PC-9 (cell line): ENCODE data around the gene UBE2D1. TPM values are rescaled to one million over a fixed set of nuclear protein-coding genes. Genes with fewer than 3 reads are reported as not detected.

ENCODE experiments used
- BruUV-seq: library from RNA; stranded (reverse); fragments of 400-500 nt; replicated peaks from 2 replicates; lab custom pipeline; 2021; lab: Mats Ljungman, UMichigan
- CTCF ChIA-PET: fragments of 300-600 bp; sonication (Branson Sonifier 250); formaldehyde crosslinking; loops from one replicate; lab custom pipeline; 2022; ENCODE audit warnings: antibody characterized with exemption; lab: Charles Lee
- POLR2A ChIA-PET: fragments of 300-600 bp; sonication (Branson Sonifier 250); formaldehyde crosslinking; loops from one replicate; lab custom pipeline; 2022; ENCODE audit warnings: antibody characterized with exemption; ENCODE audit not compliant: unreplicated experiment; lab: Charles Lee
- DNase-seq, 2 experiments: peaks; one replicate each; pipeline versions ENCODE4 v3.0.0 to v3.0.0-alpha.2; 2015 to 2022; ENCODE audit warnings: mixed read lengths in 1 of 2
- H2AFZ ChIP-seq: fragments of 200-600 bp; sonication (generic); 2 replicates; pipeline ENCODE4 v1.8.1; 2017; ENCODE audit warnings: antibody characterized with exemption
- H3F3A ChIP-seq: fragments of 200-600 bp; sonication (generic); 2 replicates; pipeline ENCODE4 v1.8.1; 2017; ENCODE audit warnings: antibody characterized with exemption, mild to moderate bottlenecking, low read depth; ENCODE audit not compliant: insufficient read depth
- H3K27ac ChIP-seq: fragments of 200-600 bp; sonication (generic); 2 replicates; pipeline ENCODE4 v1.6.1; 2016; ENCODE audit warnings: mixed run types
- H3K27me3 ChIP-seq: fragments of 200-600 bp; sonication (generic); 2 replicates; pipeline ENCODE4 v1.6.1; 2016; ENCODE audit warnings: low read depth, mixed run types; ENCODE audit not compliant: insufficient read depth
- H3K36me3 ChIP-seq: fragments of 200-600 bp; sonication (generic); 2 replicates; pipeline ENCODE4 v1.6.1; 2016; ENCODE audit warnings: low read depth, mixed run types
- H3K4me1 ChIP-seq: fragments of 200-600 bp; sonication (generic); replicated peaks from 2 replicates; pipeline ENCODE4 v1.6.1; 2016; ENCODE audit warnings: mixed run types; ENCODE audit not compliant: insufficient read depth
- H3K4me2 ChIP-seq: fragments of 200-600 bp; sonication (generic); 2 replicates; pipeline ENCODE4 v1.6.1; 2017; ENCODE audit warnings: mixed run types
- H3K4me3 ChIP-seq: fragments of 200-600 bp; sonication (generic); 2 replicates; pipeline ENCODE4 v1.6.1; 2016; ENCODE audit warnings: mixed run types
- H3K79me2 ChIP-seq: fragments of 200-600 bp; sonication (generic); 2 replicates; pipeline ENCODE4 v1.6.1; 2017; ENCODE audit warnings: low read depth, mixed run types
- H3K9me2 ChIP-seq: fragments of 200-600 bp; sonication (generic); 2 replicates; pipeline ENCODE4 v1.8.1; 2017; ENCODE audit warnings: mild to moderate bottlenecking; ENCODE audit not compliant: insufficient read depth
- H3K9me3 ChIP-seq: fragments of 200-600 bp; sonication (generic); 2 replicates; pipeline ENCODE4 v1.8.1; 2016; ENCODE audit warnings: low read depth; ENCODE audit not compliant: insufficient read depth
- H4K20me1 ChIP-seq: fragments of 200-600 bp; sonication (generic); 2 replicates; pipeline ENCODE4 v1.8.1; 2017; ENCODE audit not compliant: insufficient read depth
- CTCF ChIP-seq: fragments of 200-600 bp; sonication (generic); conservative IDR thresholded peaks from 2 replicates; pipeline ENCODE4 v1.6.1; 2017; ENCODE audit warnings: mixed run types, antibody characterized with exemption, mild to moderate bottlenecking, moderate library complexity
- EZH2 ChIP-seq: fragments of 200-600 bp; sonication (generic); IDR thresholded peaks from 2 replicates; pipeline ENCODE4 v1.8.0; 2017; ENCODE audit warnings: antibody characterized with exemption, low read depth
- intact Hi-C: fragments of 100-400 bp; cut with micrococcal nuclease; formaldehyde crosslinking; loops from one replicate; pipeline ENCODE4 v1.10.0; 2022; ENCODE audit not compliant: unreplicated experiment
- total RNA-seq: library from RNA; stranded (reverse); gene quantifications from 2 replicates; pipeline ENCODE4 v1.2.3, GENCODE V29; 2021

UBE2D1 gene
- total RNA-seq, 1 experiment from 2014 or later, result 24.0 TPM

DNA sequence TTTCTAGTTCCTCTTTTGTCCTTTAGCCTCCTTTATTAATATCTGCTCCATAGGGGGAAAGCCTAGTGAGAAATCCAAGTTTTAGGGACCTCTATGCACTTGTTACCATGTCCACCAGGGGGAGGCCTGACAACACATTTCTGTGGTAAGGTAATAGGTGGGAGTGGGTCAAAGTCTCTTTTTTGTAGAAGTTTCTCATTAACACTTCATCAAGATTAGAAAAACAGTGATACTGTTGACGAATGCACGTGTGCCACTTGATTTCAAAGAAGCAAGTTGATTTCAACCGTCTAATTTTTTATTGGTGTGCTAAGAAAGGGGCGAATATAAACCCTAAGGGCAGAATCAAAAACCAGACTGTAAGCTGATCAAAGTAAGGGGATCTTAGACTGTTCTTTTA, 35.2 kb upstream of the UBE2D1 start:
- Histone ChIP-seq H3F3A (no peaks in the 10 kb centered on the region; the same call in 1 of the 2 replicates), H3K27me3 (no peaks in the 10 kb centered on the region), H4K20me1 (no peaks in the 10 kb centered on the region; the same call in 1 of the 2 replicates), H3K4me3 (no peak overlapping the region), H3K4me2 (no peak overlapping the region), H3K4me1 (no peaks in the 10 kb centered on the region), H2AFZ (no peak overlapping the region), H3K9me2 (no peaks in the 10 kb centered on the region), H3K36me3 (no peaks in the 10 kb centered on the region), H3K27ac (no peak overlapping the region), H3K9me3 (no peaks in the 10 kb centered on the region), H3K79me2 (no peaks in the 10 kb centered on the region)
- intact Hi-C loops, result loop anchor here (1.0 to 10.0 kb wide), 4 partner anchors 86 to 965 kb away; partner anchors contain the start of gene TFAM
- ChIA-PET CTCF (interaction anchor here (0.6 kb wide), 2 partner anchors 145 to 781 kb away, joined by 3 to 4 read pairs; no protein-coding TSS in a partner anchor), POLR2A (interaction anchor here (0.7 kb wide), 1 partner anchor 306 kb away, joined by 3 read pairs; no protein-coding TSS in a partner anchor)
- peak; percentile 48 to 54 for DNase-seq
- TF ChIP-seq EZH2, result no peak
- peak; percentile 98 for TF ChIP-seq CTCF
- BruUV-seq, result no TSS peak

- Histone ChIP-seq H3K9me2 (no peaks in the 10 kb centered on the region), H3K4me3 (no peak overlapping the region), H3K79me2 (no peaks in the 10 kb centered on the region), H3K36me3 (no peaks in the 10 kb centered on the region), H3K9me3 (no peaks in the 10 kb centered on the region), H3K4me1 (peaks cover 5% of the 10 kb centered on the region; the same call in 1 of the 2 replicates), H3K4me2 (no peak overlapping the region), H2AFZ (no peak overlapping the region), H4K20me1 (no peaks in the 10 kb centered on the region; the same call in 1 of the 2 replicates), H3K27ac (no peak overlapping the region), H3K27me3 (no peaks in the 10 kb centered on the region), H3F3A (no peaks in the 10 kb centered on the region; the same call in 1 of the 2 replicates)
- ChIA-PET POLR2A (interaction anchor here (1.0 kb wide), 1 partner anchor 64 kb away, joined by 6 read pairs; no protein-coding TSS in a partner anchor), CTCF (interaction anchor here (0.5 to 0.6 kb wide), 2 partner anchors 60 to 123 kb away, joined by 3 read pairs; no protein-coding TSS in a partner anchor)
- BruUV-seq, result no TSS peak
- intact Hi-C loops, result no loop called here
- DNase-seq, result no peak
- TF ChIP-seq EZH2 (no peak), CTCF (no peak)
These were observed 34.1 kb upstream of the UBE2D1 start for GRCh38 chr10:58300676-58301075.

- no peak overlapping the region for H3K27ac ChIP-seq
- no peak overlapping the region for H2AFZ ChIP-seq
- no peaks in the 10 kb centered on the region for H3K9me3 ChIP-seq
- H3F3A ChIP-seq, result no peaks in the 10 kb centered on the region; the same call in 1 of the 2 replicates
- TF ChIP-seq CTCF (no peak), EZH2 (no peak)
- no peak for DNase-seq
- no peaks in the 10 kb centered on the region for H3K36me3 ChIP-seq
- ChIA-PET POLR2A (no interaction called here), CTCF (no interaction called here)
- H3K4me3 ChIP-seq, result no peak overlapping the region
- no TSS peak for BruUV-seq
- intact Hi-C loops, result no loop called here
- no peaks in the 10 kb centered on the region for H3K9me2 ChIP-seq
- H3K79me2 ChIP-seq, result no peaks in the 10 kb centered on the region
- no peaks in the 10 kb centered on the region; the same call in 1 of the 2 replicates for H4K20me1 ChIP-seq
- peaks cover 6% of the 10 kb centered on the region; the same call in 1 of the 2 replicates for H3K4me1 ChIP-seq
- no peak overlapping the region for H3K4me2 ChIP-seq
- no peaks in the 10 kb centered on the region for H3K27me3 ChIP-seq
These were observed 32.6 kb upstream of the UBE2D1 start for GRCh38 chr10:58302254-58302653.
